Testis (tissue), 3 donors: Measurements from ENCODE around the gene RAMP3. TPM values are rescaled to one million over a fixed set of nuclear protein-coding genes. Genes with fewer than 3 reads are reported as not detected.

Source experiments
- DNase-seq: peaks from one replicate; pipeline ENCODE4 v3.0.0-alpha.2; 2019
- H3K27ac ChIP-seq, 2 donors: fragments of 200-600 bp; sonication (generic); one replicate each; pipeline ENCODE4 v1.5.1; 2019
- H3K27me3 ChIP-seq: fragments of 200-600 bp; sonication (generic); one replicate; pipeline ENCODE4 v1.5.1; 2019
- H3K36me3 ChIP-seq: fragments of 200-600 bp; sonication (generic); one replicate; pipeline ENCODE4 v1.5.1; 2017; ENCODE audit warnings: low read depth; ENCODE audit errors: missing control alignments
- H3K4me1 ChIP-seq: fragments of 200-600 bp; sonication (generic); one replicate; pipeline ENCODE4 v1.5.1; 2019
- H3K4me3 ChIP-seq, 2 donors: fragments of 200-600 bp; sonication (generic); one replicate each; pipeline ENCODE4 v1.5.1; 2017 to 2019
- H3K9me3 ChIP-seq: fragments of 200-600 bp; sonication (generic); one replicate; pipeline ENCODE4 v1.5.1; 2017
- POLR2A ChIP-seq: fragments of 450-650 bp; IDR thresholded peaks from one replicate; pipeline ENCODE4 v1.6.1; 2017; ENCODE audit warnings: antibody characterized with exemption, mild to moderate bottlenecking, moderate library complexity
- WGBS, 2 donors: methylation state at CpG; one replicate each; pipeline ENCODE4 v1.1.5; 2018; 5-methylcytosine and 5-hydroxymethylcytosine counted together
- intact Hi-C: fragments of 100-400 bp; cut with DNase I; formaldehyde crosslinking; loops from one replicate; pipeline ENCODE4 v1.15.1; 2023; ENCODE audit warnings: low total_unique reads
- polyA plus RNA-seq: library from polyadenylated mRNA; stranded (reverse); fragments of 350-450 nt; fragmentation: Illumina TruSeq; extraction: RNeasy Lipid Tissue Mini Kit (QIAGEN cat#74804); gene quantifications from one replicate; pipeline ENCODE4 v1.2.3, GENCODE V29; 2014; ENCODE audit warnings: low read depth, low replicate concordance; ENCODE audit not compliant: insufficient read depth
- total RNA-seq, 2 donors: library from RNA; depleted of rRNA; stranded (reverse); fragments of >200 nt; gene quantifications; one replicate each; pipeline ENCODE4 v1.2.3, GENCODE V29; 2016
- TF ChIP-seq, protein P1 (sequence below), 3 experiments: fragments of 450-650 bp in 2 of 3; fragments of 200-600 bp in 1 of 3; sonication (generic) in 1 of 3; IDR thresholded peaks; one replicate each; pipeline ENCODE4 v1.5.1; 2016 to 2019; ENCODE audit warnings: antibody characterized with exemption in 3 of 3, mild to moderate bottlenecking in 2 of 3, moderate library complexity in 1 of 3

RAMP3 gene
- total and polyA plus RNA-seq, 3 donors from 2014 or later, result 9.1 to 23.8 (median 17.0) TPM

DNA sequence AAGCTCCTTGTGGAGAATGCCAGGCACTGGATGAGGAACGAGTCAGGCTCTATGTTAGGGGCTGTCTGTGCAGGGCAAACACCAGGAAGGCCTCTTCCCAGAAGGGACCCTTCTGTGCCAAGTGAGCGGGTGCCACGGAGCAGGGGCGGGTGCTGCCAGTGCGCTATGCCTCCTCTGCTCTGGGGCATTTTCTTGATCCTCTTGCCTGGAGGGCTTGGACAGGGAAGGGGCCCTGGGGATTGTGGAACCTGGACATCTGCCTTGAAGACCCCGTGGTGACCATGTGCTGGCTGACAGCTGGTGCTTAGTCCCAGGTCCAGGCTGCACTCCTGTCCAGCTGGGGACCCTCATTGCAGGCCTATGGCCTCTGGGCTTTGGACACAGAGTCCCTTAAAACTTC, 30.7 kb upstream of the RAMP3 start:
- TF ChIP-seq POLR2A, result no peak
- TF ChIP-seq, protein P1, sequence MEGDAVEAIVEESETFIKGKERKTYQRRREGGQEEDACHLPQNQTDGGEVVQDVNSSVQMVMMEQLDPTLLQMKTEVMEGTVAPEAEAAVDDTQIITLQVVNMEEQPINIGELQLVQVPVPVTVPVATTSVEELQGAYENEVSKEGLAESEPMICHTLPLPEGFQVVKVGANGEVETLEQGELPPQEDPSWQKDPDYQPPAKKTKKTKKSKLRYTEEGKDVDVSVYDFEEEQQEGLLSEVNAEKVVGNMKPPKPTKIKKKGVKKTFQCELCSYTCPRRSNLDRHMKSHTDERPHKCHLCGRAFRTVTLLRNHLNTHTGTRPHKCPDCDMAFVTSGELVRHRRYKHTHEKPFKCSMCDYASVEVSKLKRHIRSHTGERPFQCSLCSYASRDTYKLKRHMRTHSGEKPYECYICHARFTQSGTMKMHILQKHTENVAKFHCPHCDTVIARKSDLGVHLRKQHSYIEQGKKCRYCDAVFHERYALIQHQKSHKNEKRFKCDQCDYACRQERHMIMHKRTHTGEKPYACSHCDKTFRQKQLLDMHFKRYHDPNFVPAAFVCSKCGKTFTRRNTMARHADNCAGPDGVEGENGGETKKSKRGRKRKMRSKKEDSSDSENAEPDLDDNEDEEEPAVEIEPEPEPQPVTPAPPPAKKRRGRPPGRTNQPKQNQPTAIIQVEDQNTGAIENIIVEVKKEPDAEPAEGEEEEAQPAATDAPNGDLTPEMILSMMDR (IDR thresholded peaks at IDR 0.05), result no peak
- Histone ChIP-seq H3K27ac (no peak overlapping the region), H3K4me3 (no peak overlapping the region), H3K4me1 (no peaks in the 10 kb centered on the region), H3K27me3 (no peaks in the 10 kb centered on the region), H3K9me3 (no peaks in the 10 kb centered on the region), H3K36me3 (no peaks in the 10 kb centered on the region)
- intact Hi-C loops, result no loop called here
- 63 to 90% methylated on average over 1 to 6 of the region's 6 CpGs for WGBS, 2 donors
- no peak for DNase-seq

DNA sequence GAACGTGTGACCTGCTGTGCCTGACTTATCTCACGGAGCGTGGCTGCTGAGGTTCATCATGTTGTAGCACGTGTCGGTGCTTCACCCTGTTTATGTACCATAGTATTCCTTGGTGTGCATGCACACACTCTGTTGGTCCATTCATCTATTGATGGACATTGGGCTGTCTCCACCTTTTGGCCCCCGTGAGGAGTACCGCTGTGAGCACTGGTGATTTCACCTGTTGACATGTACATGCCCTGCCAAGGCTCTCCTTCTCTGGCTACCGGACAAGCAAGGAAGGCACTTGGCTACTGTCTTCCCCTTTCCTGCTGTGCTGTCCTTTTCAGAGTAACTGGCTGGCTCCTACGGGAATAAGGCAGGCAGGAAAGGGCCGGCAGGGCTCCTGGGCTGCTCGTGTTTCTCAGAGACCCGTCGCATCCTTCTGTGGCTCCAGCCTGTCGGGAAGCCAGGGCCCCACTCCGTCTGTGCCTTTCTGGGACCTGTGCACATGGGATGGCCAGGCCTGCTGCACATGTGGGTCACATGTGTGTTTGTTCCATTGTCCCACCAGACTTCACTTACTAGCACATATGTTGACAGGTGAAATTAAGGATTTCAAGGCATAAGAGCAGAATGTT, 28.3 kb upstream of the RAMP3 start:
- Histone ChIP-seq H3K9me3 (no peaks in the 10 kb centered on the region), H3K27ac (no peak overlapping the region), H3K36me3 (no peaks in the 10 kb centered on the region), H3K4me1 (no peaks in the 10 kb centered on the region), H3K27me3 (no peaks in the 10 kb centered on the region), H3K4me3 (no peak overlapping the region)
- intact Hi-C loops, result no loop called here
- WGBS, 2 donors, result 84 to 86% methylated on average over 15 of the region's 15 CpGs
- DNase-seq, result no peak
- TF ChIP-seq, protein P1 (IDR thresholded peaks at IDR 0.05), result no peak
- TF ChIP-seq POLR2A, result no peak

DNA sequence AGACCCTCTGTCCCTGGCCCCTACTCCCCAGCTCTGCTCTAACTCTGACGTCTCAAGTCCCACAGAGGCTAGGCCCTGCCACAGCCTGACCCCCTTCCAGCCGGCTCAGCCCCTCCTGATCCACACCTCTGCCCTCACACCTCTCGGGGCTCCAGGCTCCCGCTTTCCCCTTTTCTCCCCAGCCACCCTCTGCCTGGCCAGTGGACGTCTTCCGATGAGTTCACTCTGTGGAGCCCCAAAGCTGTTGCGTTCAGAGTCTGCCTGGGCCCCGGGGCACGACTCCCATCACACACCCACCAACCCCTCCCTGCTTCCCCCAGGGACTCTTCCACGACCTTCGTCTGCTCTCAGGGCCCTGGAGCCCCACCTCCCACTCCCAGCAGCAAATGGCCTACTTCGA, 27.7 kb upstream of the RAMP3 start:
- no peak for DNase-seq
- intact Hi-C loops, result loop anchor here (10.0 kb wide), 2 partner anchors 155 to 275 kb away; partner anchors contain the start of gene MYO1G
- WGBS, 2 donors, result 77 to 80% methylated on average over 12 of the region's 12 CpGs

DNA sequence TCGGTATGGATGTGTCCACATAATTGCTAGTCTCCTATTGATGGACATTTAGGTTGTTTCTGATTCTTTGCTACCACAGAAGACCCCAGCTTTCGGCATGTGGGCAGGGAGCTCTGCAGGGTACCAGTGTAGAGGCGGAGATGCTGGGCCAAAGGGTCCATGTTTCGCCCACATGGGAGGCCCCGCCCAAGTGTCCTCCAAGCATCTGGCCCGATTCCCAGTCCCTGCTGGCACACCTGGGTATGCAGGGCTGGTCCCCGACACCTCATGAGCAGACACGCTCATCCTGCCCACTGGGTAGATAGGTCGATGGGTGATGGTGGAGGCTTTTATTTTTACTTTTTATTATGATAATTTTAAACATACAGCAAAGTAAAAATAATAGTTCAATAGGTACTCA, 26.7 kb upstream of the RAMP3 start:
- Histone ChIP-seq H3K27me3 (no peaks in the 10 kb centered on the region), H3K27ac (no peak overlapping the region), H3K4me1 (no peaks in the 10 kb centered on the region), H3K4me3 (no peak overlapping the region), H3K9me3 (no peaks in the 10 kb centered on the region), H3K36me3 (no peaks in the 10 kb centered on the region)
- no peak for TF ChIP-seq POLR2A
- TF ChIP-seq, protein P1 (IDR thresholded peaks at IDR 0.05), result no peak
- WGBS, 2 donors, result 85 to 93% methylated on average over 9 of the region's 9 CpGs
- no peak for DNase-seq
- intact Hi-C loops, result loop anchor here (10.0 kb wide), 2 partner anchors 156 to 276 kb away; partner anchors contain the start of gene MYO1G

More for the DNA sequence above, 27.7 kb upstream of the RAMP3 start:
- H3K36me3 ChIP-seq, result no peaks in the 10 kb centered on the region
- H3K27me3 ChIP-seq, result no peaks in the 10 kb centered on the region
- H3K9me3 ChIP-seq, result no peaks in the 10 kb centered on the region
- TF ChIP-seq, protein P1 (IDR thresholded peaks at IDR 0.05), result no peak
- no peak for TF ChIP-seq POLR2A
- no peak overlapping the region for H3K27ac ChIP-seq
- no peak overlapping the region for H3K4me3 ChIP-seq
- no peaks in the 10 kb centered on the region for H3K4me1 ChIP-seq

DNA sequence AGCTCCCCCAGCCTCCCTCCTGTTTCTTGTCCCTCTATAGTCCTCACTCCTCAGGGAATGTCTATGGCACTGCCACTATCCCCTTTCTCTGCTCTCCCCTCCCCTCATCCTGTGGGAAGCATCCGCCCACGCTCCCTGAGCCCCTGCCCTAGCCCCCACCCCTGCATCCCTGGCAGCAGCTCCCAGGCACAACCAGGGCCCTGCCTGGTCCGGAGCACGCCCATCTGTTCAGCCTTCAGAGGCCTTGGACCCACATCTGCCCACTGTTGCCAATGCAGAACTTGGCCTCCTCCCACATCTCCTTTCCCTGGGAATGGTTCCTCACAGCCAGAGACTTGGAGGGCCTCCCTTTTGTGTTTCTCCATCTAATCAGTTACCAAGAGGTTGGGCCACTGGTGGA, 25.7 kb upstream of the RAMP3 start:
- no peak for DNase-seq
- Histone ChIP-seq H3K36me3 (no peaks in the 10 kb centered on the region), H3K27me3 (no peaks in the 10 kb centered on the region), H3K9me3 (no peaks in the 10 kb centered on the region), H3K4me1 (no peaks in the 10 kb centered on the region), H3K4me3 (no peak overlapping the region), H3K27ac (no peak overlapping the region)
- 53 to 56% methylated on average over 4 of the region's 4 CpGs for WGBS, 2 donors
- intact Hi-C loops, result loop anchor here (10.0 kb wide), 2 partner anchors 157 to 277 kb away; partner anchors contain the start of gene MYO1G
- TF ChIP-seq, protein P1 (IDR thresholded peaks at IDR 0.05), result no peak
- TF ChIP-seq POLR2A, result no peak
